K562 (cell line): ENCODE data around the gene BMS1. TPM values are rescaled to one million over a fixed set of nuclear protein-coding genes. Genes with fewer than 3 reads are reported as not detected.
A peak's percentile ranks its signal among the peaks of the same experiment; 100 is the strongest.

Experiments
- AFF1 ChIP-seq, 2 experiments: fragments of 450-650 bp; IDR thresholded peaks; 2 replicates each; pipeline ENCODE4 v1.6.1; 2018; ENCODE audit warnings: mild to moderate bottlenecking in 2 of 2, low read depth in 1 of 2; ENCODE audit not compliant: partially characterized antibody in 2 of 2
- ATF1 ChIP-seq, 2 experiments: fragments of 450-650 bp in 1 of 2; IDR thresholded peaks; 2 replicates each; pipeline ENCODE4 v1.6.1; 2016; ENCODE audit warnings: missing compliant biosample characterization in 1 of 2, missing genetic modification characterization in 1 of 2
- DPF2 ChIP-seq: fragments of 450-650 bp; IDR thresholded peaks from 2 replicates; pipeline ENCODE4 v1.6.1; 2016
- E2F6 ChIP-seq, 2 experiments: IDR thresholded peaks; 2 replicates each; pipeline ENCODE4 v1.6.1; 2011; ENCODE audit warnings: borderline replicate concordance in 1 of 2, control low read depth in 1 of 2, low read depth in 1 of 2, low read length in 1 of 2, mild to moderate bottlenecking in 1 of 2, mixed read lengths in 1 of 2, moderate library complexity in 1 of 2; ENCODE audit not compliant: insufficient read depth in 1 of 2, insufficient read length in 1 of 2, poor library complexity in 1 of 2, severe bottlenecking in 1 of 2; ENCODE audit errors: extremely low read depth in 1 of 2
- GATA2 ChIP-seq: sonication (generic); formaldehyde crosslinking; IDR thresholded peaks from 2 replicates; pipeline ENCODE4 v1.4.0; 2020; ENCODE audit warnings: mild to moderate bottlenecking, missing genetic modification reagents
- HDAC1 ChIP-seq, 2 experiments: fragments of 450-650 bp; IDR thresholded peaks; 2 replicates each; pipeline ENCODE4 v1.6.1; 2016 to 2017; ENCODE audit warnings: inconsistent platforms in 1 of 2, mild to moderate bottlenecking in 1 of 2, moderate library complexity in 1 of 2
- KDM1A ChIP-seq, 2 experiments: fragments of 450-650 bp; IDR thresholded peaks; 2 replicates each; pipeline ENCODE4 v1.6.1; 2016; ENCODE audit warnings: mild to moderate bottlenecking in 2 of 2
- MCM5 ChIP-seq: fragments of 450-650 bp; IDR thresholded peaks from 2 replicates; pipeline ENCODE4 v1.6.1; 2016; ENCODE audit warnings: low read depth
- MEF2D ChIP-seq: conservative IDR thresholded peaks from 2 replicates; pipeline ENCODE4 v1.6.1; 2016; ENCODE audit warnings: low read depth, missing genetic modification characterization, missing compliant biosample characterization
- MTA1 ChIP-seq: fragments of 450-650 bp; IDR thresholded peaks from 2 replicates; pipeline ENCODE4 v1.6.1; 2017; ENCODE audit warnings: borderline replicate concordance
- MTA2 ChIP-seq: fragments of 450-650 bp; IDR thresholded peaks from 2 replicates; pipeline ENCODE4 v1.6.1; 2016; ENCODE audit warnings: low read depth
- TAF1 ChIP-seq: IDR thresholded peaks from 2 replicates; pipeline ENCODE4 v1.6.1; 2011; ENCODE audit warnings: mild to moderate bottlenecking, low read length, moderate library complexity; ENCODE audit not compliant: insufficient read depth, control insufficient read depth, severe bottlenecking; ENCODE audit errors: extremely low read depth
- ZKSCAN1 ChIP-seq: fragments of 150-350 bp; IDR thresholded peaks from 2 replicates; pipeline ENCODE4 v1.6.1; 2016; ENCODE audit warnings: low read depth, low read length
- ZNF134 ChIP-seq: fragments of 250-450 bp; sonication (Bioruptor Pico); conservative IDR thresholded peaks from 2 replicates; pipeline ENCODE4 v1.4.0; 2020
- ZNF140 ChIP-seq: fragments of 250-450 bp; sonication (Bioruptor Pico); IDR thresholded peaks from 2 replicates; pipeline ENCODE4 v1.8.0; 2021; ENCODE audit warnings: moderate library complexity, mild to moderate bottlenecking, inconsistent platforms
- ZNF57 ChIP-seq: fragments of 450-650 bp; formaldehyde crosslinking; IDR thresholded peaks from 2 replicates; pipeline ENCODE4 v1.4.0; 2020; ENCODE audit warnings: mild to moderate bottlenecking, moderate library complexity
- ZNF609 ChIP-seq: sonication (generic); formaldehyde crosslinking; IDR thresholded peaks from 2 replicates; pipeline ENCODE4 v1.8.1; 2023; ENCODE audit warnings: missing genetic modification reagents, mild to moderate bottlenecking, borderline replicate concordance
- ZNF699 ChIP-seq: fragments of 250-450 bp; sonication (Bioruptor Pico); IDR thresholded peaks from 2 replicates; pipeline ENCODE4 v1.8.0; 2021; ENCODE audit warnings: mild to moderate bottlenecking, moderate library complexity; ENCODE audit not compliant: insufficient replicate concordance
- polyA plus RNA-seq, 8 experiments: library from polyadenylated mRNA; depleted of rRNA in 4 of 8; stranded (reverse) in 5 of 8; unstranded in 3 of 8; fragments of >200 nt; fragmentation: Nextera tagmentation in 2 of 8; fragmentation: Illumina TruSeq in 1 of 8; extraction: Ambion mirVana in 2 of 8; extraction: Trizol in 1 of 8; gene quantifications; 2 replicates each; pipeline versions ENCODE4 v1.2.1 to v1.2.3, GENCODE V29; 2011 to 2014; ENCODE audit warnings: inconsistent platforms in 1 of 8, missing spikeins in 1 of 8
- total RNA-seq, 7 experiments: library from RNA; depleted of rRNA in 6 of 7; stranded (reverse); fragments of >200 nt in 6 of 7; fragmentation: Illumina TruSeq in 2 of 7; extraction: Trizol in 2 of 7; gene quantifications; 2 replicates each; pipeline versions ENCODE4 v1.2.1 to v1.2.3, GENCODE V29; 2011 to 2021; ENCODE audit warnings: low replicate concordance in 1 of 7

The BMS1 gene
- total and polyA plus RNA-seq, 9 of the 15 experiments (the other 6 are each of a cell fraction or from before 2014, with no cell fraction given), result 11.1 to 46.9 (median 32.7) TPM

DNA sequence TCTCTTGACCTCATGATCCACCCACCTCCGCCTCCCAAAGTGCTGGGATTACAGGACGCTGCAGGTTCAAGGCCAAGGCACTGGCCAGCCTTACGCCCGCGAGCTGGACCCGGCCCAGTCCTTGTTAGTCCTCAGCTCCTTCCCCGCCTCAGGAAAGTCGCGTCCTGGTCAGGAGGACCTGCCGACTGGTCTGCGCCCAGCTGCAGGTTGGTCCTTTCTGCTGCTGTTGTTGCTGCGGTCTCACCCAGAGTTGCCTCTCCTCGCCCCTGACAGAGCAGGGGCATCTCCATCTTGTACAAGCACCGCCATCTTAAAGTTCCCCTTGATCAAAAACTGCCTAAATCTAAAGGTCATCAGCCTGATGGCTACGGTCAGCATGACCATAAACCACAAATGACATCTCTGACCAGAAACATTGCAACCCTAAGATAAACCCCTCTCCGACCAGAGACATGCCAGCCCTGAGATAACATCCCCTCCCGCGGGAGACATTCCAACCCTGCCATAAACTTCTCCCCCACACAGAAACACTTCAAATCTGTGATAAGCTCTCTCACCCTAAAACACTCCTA, 13.9 kb upstream of the BMS1 start (continued):
- no peak for TF ChIP-seq E2F6 (IDR thresholded peaks at IDR 0.05; ENCODE audit: borderline replicate concordance in 1 of 2, extremely low read depth in 1 of 2, insufficient read depth in 1 of 2, insufficient read length in 1 of 2, low read depth in 1 of 2, low read length in 1 of 2, poor library complexity in 1 of 2, severe bottlenecking in 1 of 2)
- TF ChIP-seq HDAC1 (IDR thresholded peaks at IDR 0.05), result peak; percentile 87 to 99
- no peak for TF ChIP-seq ZKSCAN1
- peak; percentile 52; the same call in 1 of the 2 replicates for TF ChIP-seq ZNF134 (CRISPR knock-in tag)
- TF ChIP-seq MTA2, result peak; percentile 92
- TF ChIP-seq MEF2D (tag), result peak; percentile 27; the same call in 1 of the 2 replicates
- TF ChIP-seq KDM1A (IDR thresholded peaks at IDR 0.05), result peak; percentile 99
- TF ChIP-seq MTA1, result peak; percentile 83
- TF ChIP-seq ZNF699 (CRISPR knock-in tag), result no peak
- no peak for TF ChIP-seq MCM5
- no peak for TF ChIP-seq ATF1 (CRISPR knock-in tag; IDR thresholded peaks at IDR 0.05)
- TF ChIP-seq ATF1 (tag; IDR thresholded peaks at IDR 0.05), result peak; percentile 62
- TF ChIP-seq DPF2, result peak; percentile 92
- 0 out of 2 replicates have a peak, but pooled peaks have one; percentile 67 for TF ChIP-seq ZNF609 (CRISPR knock-in tag)
- TF ChIP-seq GATA2 (CRISPR knock-in tag), result peak; percentile 93
- TF ChIP-seq TAF1, result no peak
- no peak for TF ChIP-seq ZNF140 (CRISPR knock-in tag)
- TF ChIP-seq AFF1 (IDR thresholded peaks at IDR 0.05; ENCODE audit: low read depth in 1 of 2, partially characterized antibody in 2 of 2), result peak in 1 of 2 experiments; percentile 74
- no peak for TF ChIP-seq ZNF57 (CRISPR knock-in tag)
